Activated CD8-positive, alpha-beta T cell treated with anti-CD3 and anti-CD28 coated beads, Interleukin-2, amount 10 ng/mL, durations not matched to agents 7 days and 5 days (primary cell): Measurements from ENCODE around the gene DCUN1D5. TPM values are rescaled to one million over a fixed set of nuclear protein-coding genes. Genes with fewer than 3 reads are reported as not detected.

ENCODE experiments used
- ATAC-seq: fragments of 150-1000 bp; cut with Tn5 transposase; one replicate; pipeline ENCODE4 v1.10.0; 2021; ENCODE audit warnings: moderate library complexity
- CTCF ChIA-PET: fragments of 350-600 bp; sonication (Branson Sonifier 250); formaldehyde crosslinking; loops from one replicate; lab custom pipeline; 2021; ENCODE audit warnings: antibody characterized with exemption; lab: Charles Lee
- POLR2A ChIA-PET: fragments of 350-600 bp; sonication (Branson Sonifier 250); formaldehyde crosslinking; loops from one replicate; lab custom pipeline; 2021; ENCODE audit warnings: antibody characterized with exemption; lab: Charles Lee
- DNase-seq: peaks from one replicate; pipeline ENCODE4 v3.0.0-alpha.2; 2020
- H3K27ac Mint-ChIP-seq: one replicate; pipeline ENCODE4 v1.8.0; 2021; ENCODE audit warnings: mild to moderate bottlenecking, mixed read lengths
- H3K27me3 Mint-ChIP-seq: one replicate; pipeline ENCODE4 v1.8.0; 2021; ENCODE audit warnings: low read depth, mixed read lengths
- H3K36me3 Mint-ChIP-seq: one replicate; pipeline ENCODE4 v1.8.0; 2021; ENCODE audit warnings: low read depth, mixed read lengths
- H3K4me1 Mint-ChIP-seq: one replicate; pipeline ENCODE4 v1.8.0; 2021; ENCODE audit warnings: low read depth, mixed read lengths
- H3K4me3 Mint-ChIP-seq: one replicate; pipeline ENCODE4 v1.8.0; 2021; ENCODE audit warnings: mild to moderate bottlenecking, mixed read lengths
- H3K9me3 Mint-ChIP-seq: one replicate; pipeline ENCODE4 v1.8.0; 2022; ENCODE audit warnings: mixed read lengths; ENCODE audit not compliant: insufficient read depth
- total RNA-seq, 2 experiments: library from RNA; stranded (reverse); gene quantifications; one replicate each; pipeline ENCODE4 v1.2.3, GENCODE V29; 2021

The DCUN1D5 gene
- total RNA-seq, 2 experiments from 2014 or later = 31.3 to 34.0 TPM

DNA sequence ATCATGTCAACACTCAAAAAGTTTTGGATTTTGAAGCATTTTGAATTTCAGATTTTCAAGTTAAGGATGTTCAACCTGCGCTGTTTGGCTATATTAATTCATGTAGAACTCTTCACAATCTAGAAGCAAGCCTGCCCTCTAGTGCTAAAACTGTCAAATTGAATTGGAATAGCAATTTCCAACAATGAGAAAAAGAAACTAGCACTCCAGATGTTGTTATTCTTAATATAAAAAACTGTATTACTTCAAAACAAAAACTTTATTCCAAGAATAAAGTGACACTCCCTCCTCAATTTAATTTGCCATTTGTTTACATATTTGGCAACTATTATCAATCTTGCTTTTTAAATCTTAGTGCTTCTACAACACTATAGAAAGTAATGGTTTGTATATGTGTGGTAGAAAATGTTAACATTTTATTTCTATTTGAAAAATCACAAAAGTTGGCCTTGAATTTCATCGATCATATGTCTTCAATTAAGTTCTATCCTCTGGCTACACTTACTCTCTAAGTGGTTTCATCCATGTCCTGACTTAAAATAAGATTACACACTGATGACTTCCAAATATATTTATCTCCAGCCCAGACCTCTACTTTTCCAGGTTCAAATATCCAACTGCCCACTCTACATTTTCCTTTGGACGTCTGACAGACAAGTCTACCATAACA is 36.6 kb downstream of the DCUN1D5 start:
- Mint-ChIP-seq H3K4me3 (no peak overlapping the region), H3K27me3 (no peaks in the 10 kb centered on the region), H3K4me1 (no peaks in the 10 kb centered on the region), H3K27ac (no peak overlapping the region), H3K9me3 (no peaks in the 10 kb centered on the region), H3K36me3 (no peaks in the 10 kb centered on the region)
- CTCF ChIA-PET = interaction anchor here (0.6 to 2.9 kb wide), 11 partner anchors 10 to 141 kb away, joined by 3 to 15 read pairs (median 4); partner anchors contain the start of gene DYNC2H1
- ATAC-seq (peak; percentile 57), DNase-seq (no peak)
- POLR2A ChIA-PET = no interaction called here

DNA sequence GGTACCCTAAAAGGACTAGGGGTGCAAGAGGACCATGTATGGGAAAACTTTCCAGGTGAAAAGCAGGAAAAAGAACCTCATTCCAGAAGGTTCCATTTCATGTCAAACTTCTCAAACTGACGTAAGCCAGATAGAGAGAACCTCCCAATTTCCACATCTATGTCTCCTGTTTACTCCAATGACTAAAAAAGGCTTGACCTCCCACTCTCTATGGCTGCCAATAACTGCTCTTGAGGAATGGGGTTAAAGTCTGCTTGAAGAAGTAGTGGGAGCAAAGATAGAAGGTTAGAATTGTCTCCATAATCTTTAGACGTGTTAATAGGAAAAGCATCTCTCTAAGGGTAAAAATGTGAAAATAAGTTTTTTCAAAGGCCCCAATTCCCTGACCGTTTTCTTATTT is 38.0 kb downstream of the DCUN1D5 start:
- H3K4me3 Mint-ChIP-seq = no peak overlapping the region
- H3K36me3 Mint-ChIP-seq = no peaks in the 10 kb centered on the region
- ATAC-seq = no peak
- no peaks in the 10 kb centered on the region for H3K9me3 Mint-ChIP-seq
- H3K27ac Mint-ChIP-seq = no peak overlapping the region
- no peaks in the 10 kb centered on the region for H3K27me3 Mint-ChIP-seq
- no peaks in the 10 kb centered on the region for H3K4me1 Mint-ChIP-seq
- ChIA-PET CTCF (interaction anchor here (1.1 to 1.3 kb wide), 4 partner anchors 18 to 139 kb away, joined by 3 to 15 read pairs (median 5); no protein-coding TSS in a partner anchor), POLR2A (no interaction called here)
- no peak for DNase-seq

DNA sequence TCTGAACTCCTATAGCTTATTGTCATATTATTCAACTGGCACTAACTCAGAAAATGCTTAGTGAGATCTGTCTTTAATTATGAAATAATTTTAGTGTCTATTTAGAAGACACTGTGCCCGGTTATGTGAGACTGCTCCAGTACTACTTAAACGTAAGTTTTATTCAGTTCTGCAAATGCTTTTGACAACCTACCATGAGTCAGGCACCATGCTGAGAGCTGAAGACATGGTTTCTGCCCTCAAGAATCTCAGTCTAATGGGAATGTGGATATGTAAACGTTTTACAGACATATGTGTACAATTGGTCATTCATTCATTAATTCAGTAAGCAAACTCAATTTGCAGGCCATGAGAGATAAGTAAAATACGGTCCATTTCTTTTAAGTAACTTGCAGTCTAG is 40.0 kb downstream of the DCUN1D5 start:
- no peaks in the 10 kb centered on the region for H3K9me3 Mint-ChIP-seq
- DNase-seq = no peak
- no peak overlapping the region for H3K4me3 Mint-ChIP-seq
- ATAC-seq = no peak
- ChIA-PET CTCF (interaction anchor here (0.7 to 3.7 kb wide), 2 partner anchors 15 to 111 kb away, joined by 3 to 18 read pairs; no protein-coding TSS in a partner anchor), POLR2A (no interaction called here)
- no peaks in the 10 kb centered on the region for H3K4me1 Mint-ChIP-seq
- H3K27ac Mint-ChIP-seq = no peak overlapping the region
- H3K36me3 Mint-ChIP-seq = no peaks in the 10 kb centered on the region
- peaks cover 2% of the 10 kb centered on the region for H3K27me3 Mint-ChIP-seq

DNA sequence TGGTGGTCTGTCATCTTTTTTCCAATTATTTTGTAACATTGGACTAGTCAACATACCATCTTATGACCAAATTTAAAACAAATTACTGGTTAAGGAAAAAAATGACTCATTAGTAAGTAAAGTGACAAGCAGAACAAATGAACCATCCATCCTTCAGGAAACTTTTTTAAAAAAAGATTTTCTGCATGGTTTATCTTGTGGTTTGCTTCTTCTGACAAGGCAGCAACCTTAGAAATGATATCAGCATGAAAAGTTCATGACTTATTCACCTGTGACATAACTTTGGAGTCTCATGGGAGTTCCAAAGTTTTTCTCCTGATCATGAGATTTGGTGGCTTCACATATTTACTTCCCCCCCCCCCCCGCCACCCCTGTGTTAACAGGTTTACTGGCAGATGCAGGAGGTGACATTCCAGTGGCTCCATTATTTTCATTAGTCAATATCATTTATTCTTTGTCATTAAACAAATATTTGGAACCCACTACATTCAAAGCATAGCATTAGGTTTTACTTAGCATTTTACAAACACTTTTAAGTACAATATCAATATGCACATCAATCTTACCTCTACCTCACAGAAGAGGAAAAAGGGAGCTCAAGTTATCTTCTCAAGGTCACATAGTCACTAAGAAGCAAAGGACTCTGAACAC is 40.7 kb downstream of the DCUN1D5 start:
- ChIA-PET CTCF (interaction anchor here (0.7 to 3.7 kb wide), 2 partner anchors 15 to 110 kb away, joined by 3 to 18 read pairs; no protein-coding TSS in a partner anchor), POLR2A (no interaction called here)
- Mint-ChIP-seq H3K9me3 (no peaks in the 10 kb centered on the region), H3K4me3 (no peak overlapping the region), H3K27me3 (peaks cover 6% of the 10 kb centered on the region), H3K36me3 (no peaks in the 10 kb centered on the region), H3K4me1 (no peaks in the 10 kb centered on the region), H3K27ac (no peak overlapping the region)
- DNase-seq = no peak
- no peak for ATAC-seq

DNA sequence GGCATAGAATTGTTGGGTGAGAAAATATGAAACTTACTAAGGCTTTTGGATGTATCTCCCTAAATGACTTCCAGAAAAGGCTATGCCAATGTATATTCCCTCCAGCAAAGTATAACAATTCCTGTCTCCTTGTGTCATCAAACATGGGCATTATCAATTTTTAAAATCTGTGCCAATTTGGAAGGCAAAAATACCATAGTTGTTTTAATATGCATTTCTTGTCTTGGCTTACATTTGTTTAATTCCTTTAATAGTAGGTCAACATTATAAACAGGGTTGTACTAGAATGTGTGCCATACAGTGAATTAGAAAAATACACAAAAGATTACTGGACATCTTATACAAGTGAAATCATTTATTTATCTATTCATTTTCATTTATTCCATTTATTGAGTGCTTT is 41.6 kb downstream of the DCUN1D5 start:
- Mint-ChIP-seq H3K27ac (no peak overlapping the region), H3K4me3 (no peak overlapping the region), H3K36me3 (no peaks in the 10 kb centered on the region), H3K4me1 (no peaks in the 10 kb centered on the region), H3K27me3 (peaks cover 8% of the 10 kb centered on the region), H3K9me3 (no peaks in the 10 kb centered on the region)
- ChIA-PET CTCF (interaction anchor here (3.7 kb wide), 1 partner anchor 14 kb away, joined by 18 read pairs; no protein-coding TSS in a partner anchor), POLR2A (no interaction called here)
- DNase-seq = no peak
- no peak for ATAC-seq

DNA sequence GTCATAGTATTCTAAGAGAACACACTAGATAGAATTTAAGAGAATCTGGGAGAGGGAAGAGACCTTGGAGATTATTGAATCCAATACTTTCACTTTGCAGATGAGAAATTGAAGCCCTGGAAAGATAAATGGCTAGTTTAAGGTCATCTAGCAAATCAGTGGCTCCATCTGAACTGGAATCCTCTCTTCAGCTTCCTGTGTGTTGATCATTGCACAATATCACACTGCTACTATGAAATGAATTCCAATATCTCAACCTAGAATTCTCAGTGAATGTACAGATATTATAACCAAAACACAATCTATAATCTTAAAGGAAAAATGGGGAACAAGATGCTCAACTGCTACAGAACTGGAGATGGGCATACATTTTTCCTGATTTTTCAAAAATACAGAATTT is 44.1 kb downstream of the DCUN1D5 start:
- DNase-seq (no peak), ATAC-seq (no peak)
- ChIA-PET CTCF (interaction anchor here (1.0 to 1.3 kb wide), 2 partner anchors 12 to 20 kb away, joined by 3 to 5 read pairs; no protein-coding TSS in a partner anchor), POLR2A (no interaction called here)
- no peak overlapping the region for H3K4me3 Mint-ChIP-seq
- H3K9me3 Mint-ChIP-seq = no peaks in the 10 kb centered on the region
- peaks cover 8% of the 10 kb centered on the region for H3K27me3 Mint-ChIP-seq
- no peak overlapping the region for H3K27ac Mint-ChIP-seq
- no peaks in the 10 kb centered on the region for H3K36me3 Mint-ChIP-seq
- no peaks in the 10 kb centered on the region for H3K4me1 Mint-ChIP-seq

DNA sequence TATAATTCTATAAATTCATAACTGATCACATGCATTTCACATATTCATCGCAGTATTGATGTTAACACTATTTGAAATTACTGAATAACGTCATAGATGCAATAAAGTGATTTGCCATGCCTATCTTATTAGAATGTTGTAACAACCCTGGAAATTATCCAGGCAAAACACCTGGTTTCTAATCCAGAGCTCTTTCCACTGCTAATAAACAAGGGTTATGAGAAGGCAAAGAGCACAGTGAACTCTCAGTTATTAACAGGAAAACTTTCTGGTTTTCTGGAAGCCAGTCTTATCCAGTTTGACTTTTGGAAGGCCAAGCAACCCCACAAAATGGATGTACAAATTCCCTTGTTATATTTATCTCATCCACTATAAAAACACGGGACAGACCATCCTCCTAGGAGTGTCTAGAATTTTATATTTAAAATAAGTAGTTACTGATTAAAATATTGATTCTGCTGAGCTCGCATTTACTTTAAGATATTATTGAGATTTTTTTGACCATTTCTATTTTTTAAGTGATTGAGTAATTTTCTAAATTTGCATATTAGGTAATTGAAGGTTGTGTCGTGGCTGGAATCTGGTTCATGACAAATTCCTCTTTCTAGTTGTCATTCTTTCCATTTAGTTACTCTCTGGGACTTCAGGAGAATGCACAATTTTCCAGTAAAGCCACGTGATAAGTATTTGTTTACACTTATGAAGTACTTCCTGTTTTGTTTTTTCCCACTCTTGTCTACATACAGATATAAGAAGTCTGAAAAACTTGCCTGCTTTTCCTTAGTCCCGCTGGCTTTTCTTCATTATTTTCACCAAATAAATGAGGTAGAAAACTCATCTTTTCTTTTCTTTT is 47.9 kb downstream of the DCUN1D5 start:
- no peak overlapping the region for H3K4me3 Mint-ChIP-seq
- no peaks in the 10 kb centered on the region for H3K36me3 Mint-ChIP-seq
- ATAC-seq (no peak), DNase-seq (no peak)
- POLR2A ChIA-PET = no interaction called here
- no peak overlapping the region for H3K27ac Mint-ChIP-seq
- H3K9me3 Mint-ChIP-seq = no peaks in the 10 kb centered on the region
- CTCF ChIA-PET = no interaction called here
- H3K27me3 Mint-ChIP-seq = peaks cover 13% of the 10 kb centered on the region
- H3K4me1 Mint-ChIP-seq = no peaks in the 10 kb centered on the region

DNA sequence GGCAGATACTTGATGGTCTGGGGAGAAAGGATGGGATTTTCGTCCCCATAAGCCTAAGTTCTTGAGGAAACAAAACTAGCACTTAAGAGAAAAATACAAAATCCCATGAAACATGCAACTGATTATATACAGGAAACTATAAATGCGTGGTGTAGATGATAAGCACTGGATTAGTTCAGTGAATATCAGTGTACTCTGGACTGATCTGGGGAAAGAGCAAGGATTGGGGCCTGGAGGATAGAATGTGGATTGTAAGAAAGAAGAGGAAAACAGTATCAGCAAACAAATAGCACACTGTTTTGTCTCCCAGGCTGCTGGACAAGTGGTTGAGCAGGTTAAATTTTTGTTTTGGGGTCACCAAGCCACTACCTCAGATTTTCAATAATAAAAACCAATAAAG is 49.8 kb downstream of the DCUN1D5 start:
- Mint-ChIP-seq H3K9me3 (no peaks in the 10 kb centered on the region), H3K27me3 (peaks cover 11% of the 10 kb centered on the region), H3K4me3 (no peak overlapping the region), H3K4me1 (no peaks in the 10 kb centered on the region), H3K36me3 (no peaks in the 10 kb centered on the region), H3K27ac (no peak overlapping the region)
- DNase-seq (no peak), ATAC-seq (no peak)
- POLR2A ChIA-PET = no interaction called here
- CTCF ChIA-PET = no interaction called here

DNA sequence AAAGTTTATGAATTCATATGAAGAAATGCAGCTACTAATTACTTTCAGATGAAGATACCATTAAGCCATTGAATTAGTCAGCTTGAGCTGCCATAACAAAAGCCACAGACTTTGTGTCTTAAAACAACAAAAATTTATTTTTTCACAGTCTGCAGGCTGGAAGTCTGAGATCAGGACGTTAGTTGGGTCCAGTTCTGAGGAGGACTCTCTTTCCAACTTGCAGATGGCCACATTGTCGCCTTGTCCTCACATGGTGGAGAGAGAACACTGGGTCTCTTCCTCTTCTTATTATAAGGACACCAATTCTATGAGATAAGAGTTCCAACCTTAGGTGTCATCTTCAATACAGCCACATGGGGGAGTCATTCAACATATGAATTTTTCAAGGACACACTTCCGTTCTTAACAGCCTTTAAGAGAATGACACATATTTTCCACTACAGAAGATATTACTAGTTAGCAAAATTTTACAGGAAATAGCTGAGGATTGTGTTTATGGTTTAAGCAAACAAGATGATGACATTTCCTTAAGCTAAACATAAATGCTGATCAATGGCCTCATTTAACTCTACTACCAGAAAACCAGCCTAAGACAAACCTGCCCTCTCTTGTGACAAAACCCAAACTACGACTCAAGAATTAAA is 56.0 kb downstream of the DCUN1D5 start:
- H3K9me3 Mint-ChIP-seq = no peaks in the 10 kb centered on the region
- H3K4me1 Mint-ChIP-seq = peaks cover 14% of the 10 kb centered on the region
- ATAC-seq (peak; percentile 90), DNase-seq (peak; percentile 75)
- no peaks in the 10 kb centered on the region for H3K27me3 Mint-ChIP-seq
- CTCF ChIA-PET = interaction anchor here (0.6 to 3.2 kb wide), 23 partner anchors 8 to 565 kb away, joined by 3 to 18 read pairs (median 5); partner anchors contain the start of genes DCUN1D5 and DYNC2H1
- peak overlapping the region; percentile 38 for H3K4me3 Mint-ChIP-seq
- peak overlapping the region; percentile 79 for H3K27ac Mint-ChIP-seq
- POLR2A ChIA-PET = interaction anchor here (0.8 to 1.0 kb wide), 2 partner anchors 23 to 73 kb away, joined by 3 to 6 read pairs; partner anchors contain the start of gene DYNC2H1
- no peaks in the 10 kb centered on the region for H3K36me3 Mint-ChIP-seq

DNA sequence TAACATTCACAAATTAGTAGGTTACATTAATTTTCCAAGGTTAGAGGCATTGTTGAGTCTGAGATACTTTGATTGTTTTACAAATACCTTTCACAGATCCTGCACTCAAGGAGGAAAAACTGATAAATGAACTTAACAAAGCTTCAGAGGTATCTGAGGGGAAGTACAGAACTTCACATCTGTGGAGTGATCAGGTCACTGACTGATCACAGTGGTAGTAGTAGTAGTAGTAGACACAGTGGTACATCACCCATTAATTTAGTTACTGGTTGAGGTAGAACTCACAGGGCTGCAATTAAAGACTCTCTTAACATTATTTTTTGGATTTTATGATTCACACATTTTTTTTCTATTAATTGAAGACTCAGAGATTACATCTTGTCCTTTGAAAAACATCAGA is 56.7 kb downstream of the DCUN1D5 start:
- ATAC-seq (no peak), DNase-seq (no peak)
- H3K27me3 Mint-ChIP-seq = no peaks in the 10 kb centered on the region
- H3K4me3 Mint-ChIP-seq = no peak overlapping the region
- POLR2A ChIA-PET = no interaction called here
- H3K9me3 Mint-ChIP-seq = no peaks in the 10 kb centered on the region
- no peaks in the 10 kb centered on the region for H3K36me3 Mint-ChIP-seq
- H3K4me1 Mint-ChIP-seq = peaks cover 14% of the 10 kb centered on the region
- no peak overlapping the region for H3K27ac Mint-ChIP-seq
- CTCF ChIA-PET = interaction anchor here (0.7 to 3.2 kb wide), 11 partner anchors 17 to 565 kb away, joined by 3 to 18 read pairs (median 6); partner anchors contain the start of gene DYNC2H1

DNA sequence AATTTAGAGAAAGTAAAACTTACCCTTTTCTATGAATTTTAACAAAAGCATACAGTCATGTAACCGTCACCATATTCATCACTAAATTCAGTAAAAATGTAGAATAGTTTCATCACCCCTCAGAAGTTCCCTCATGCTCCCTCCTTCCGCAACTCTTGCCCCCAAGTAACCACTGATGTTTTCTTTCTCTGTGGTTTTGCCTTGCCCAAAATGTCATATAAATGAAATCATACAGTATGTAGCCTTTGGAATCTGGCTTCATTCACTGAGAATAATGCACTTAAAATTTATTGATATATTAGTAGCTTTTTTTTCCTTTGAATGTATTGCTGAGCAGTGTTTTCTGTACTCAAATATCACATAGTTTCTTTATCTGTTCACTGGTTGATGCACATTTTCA is 60.1 kb downstream of the DCUN1D5 start:
- Mint-ChIP-seq H3K4me1 (peaks cover 20% of the 10 kb centered on the region), H3K9me3 (no peaks in the 10 kb centered on the region), H3K27me3 (no peaks in the 10 kb centered on the region), H3K36me3 (no peaks in the 10 kb centered on the region), H3K27ac (no peak overlapping the region), H3K4me3 (no peak overlapping the region)
- POLR2A ChIA-PET = no interaction called here
- CTCF ChIA-PET = no interaction called here
- ATAC-seq = no peak
- no peak for DNase-seq
